NCI-H345 treated with DMSO at 0.1 percent for 48 hours (cell line): ENCODE measurements around the gene LRP5.
A peak's percentile ranks its signal among the peaks of the same experiment; 100 is the strongest.
"Not testable (repeated sequence)": the region's sequence is repeated elsewhere in the genome, so short reads cannot be mapped to it uniquely, and the experiment has no call there.

Source experiments
- DNase-seq: peaks from one replicate; lab custom pipeline; 2025; ENCODE audit not compliant: unreplicated experiment; lab: John Stamatoyannopoulos, UW

LRP5 gene

GRCh38 chr11:68413591-68413999 lies 101.2 kb downstream of the LRP5 start:
- no peak for DNase-seq

- no peak for DNase-seq
Measured at GRCh38 chr11:68414496-68415221, 102.3 kb downstream of the LRP5 start.

- DNase-seq, result no peak
Measured at GRCh38 chr11:68416070-68416578, 103.7 kb downstream of the LRP5 start.

GRCh38 chr11:68418648-68419047 lies 106.3 kb downstream of the LRP5 start:
- DNase-seq, result peak; percentile 32

- no peak for DNase-seq
Measured at GRCh38 chr11:68420171-68420570, 107.8 kb downstream of the LRP5 start.

- no peak for DNase-seq
Measured at GRCh38 chr11:68423481-68423880, 111.1 kb downstream of the LRP5 start.

GRCh38 chr11:68424101-68424632 lies 111.8 kb downstream of the LRP5 start:
- no peak for DNase-seq

GRCh38 chr11:68424981-68425865 lies 112.8 kb downstream of the LRP5 start:
- no peak for DNase-seq

- DNase-seq, result no peak
Measured at GRCh38 chr11:68425866-68426380, 113.5 kb downstream of the LRP5 start.

- no peak for DNase-seq
Measured at GRCh38 chr11:68429661-68430060, 117.3 kb downstream of the LRP5 start.

GRCh38 chr11:68430384-68430783 lies 118.0 kb downstream of the LRP5 start:
- DNase-seq, result no peak

GRCh38 chr11:68430801-68431200 lies 118.4 kb downstream of the LRP5 start:
- no peak for DNase-seq

GRCh38 chr11:68431984-68432645 lies 119.7 kb downstream of the LRP5 start:
- no peak for DNase-seq

GRCh38 chr11:68432874-68433273 lies 120.5 kb downstream of the LRP5 start:
- no peak for DNase-seq

- no peak for DNase-seq
Measured at GRCh38 chr11:68433541-68433940, 121.2 kb downstream of the LRP5 start.

- DNase-seq, result not testable (repeated sequence)
Measured at GRCh38 chr11:68434159-68434558, 121.8 kb downstream of the LRP5 start.

- DNase-seq, result no peak
Measured at GRCh38 chr11:68436162-68436888, 123.9 kb downstream of the LRP5 start.

- DNase-seq, result no peak
Measured at GRCh38 chr11:68436985-68437926, 124.9 kb downstream of the LRP5 start.
